Head of caudate nucleus (tissue), 42 donors: ENCODE results near the gene MTMR2.

ENCODE experiments used
- DNase-seq, 42 donors: peaks; one replicate each; pipeline versions ENCODE4 v3.0.0 to v3.0.0-alpha.2; 2020 to 2021; ENCODE audit warnings: mixed read lengths in 7 of 42
- intact Hi-C: fragments of 100-400 bp; cut with DNase I; formaldehyde crosslinking; loops from one replicate; pipeline ENCODE4 v1.15.0; 2022

The MTMR2 gene

GRCh38 chr11:95792200-95792599 lies 131.7 kb downstream of the MTMR2 start:
- intact Hi-C loops: no loop called here
- no peak for DNase-seq

DNA sequence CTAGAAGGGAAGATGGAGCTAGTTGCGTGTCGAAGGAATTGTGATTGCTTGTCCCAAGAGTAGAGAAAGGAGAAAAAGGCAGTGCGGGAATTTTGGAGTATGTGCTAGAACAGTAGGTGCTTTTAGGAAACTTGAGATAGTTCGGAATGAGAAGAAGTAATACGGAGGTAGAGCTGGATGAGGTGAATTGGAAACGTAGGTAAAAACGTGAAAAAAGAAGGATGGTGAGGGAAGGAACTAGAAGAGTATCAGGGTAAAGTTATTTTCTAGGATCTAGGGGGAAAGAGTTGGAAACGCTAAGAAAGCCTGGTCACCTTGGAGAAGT lies 132.2 kb downstream of the MTMR2 start:
- intact Hi-C loops: no loop called here
- no peak for DNase-seq

DNA sequence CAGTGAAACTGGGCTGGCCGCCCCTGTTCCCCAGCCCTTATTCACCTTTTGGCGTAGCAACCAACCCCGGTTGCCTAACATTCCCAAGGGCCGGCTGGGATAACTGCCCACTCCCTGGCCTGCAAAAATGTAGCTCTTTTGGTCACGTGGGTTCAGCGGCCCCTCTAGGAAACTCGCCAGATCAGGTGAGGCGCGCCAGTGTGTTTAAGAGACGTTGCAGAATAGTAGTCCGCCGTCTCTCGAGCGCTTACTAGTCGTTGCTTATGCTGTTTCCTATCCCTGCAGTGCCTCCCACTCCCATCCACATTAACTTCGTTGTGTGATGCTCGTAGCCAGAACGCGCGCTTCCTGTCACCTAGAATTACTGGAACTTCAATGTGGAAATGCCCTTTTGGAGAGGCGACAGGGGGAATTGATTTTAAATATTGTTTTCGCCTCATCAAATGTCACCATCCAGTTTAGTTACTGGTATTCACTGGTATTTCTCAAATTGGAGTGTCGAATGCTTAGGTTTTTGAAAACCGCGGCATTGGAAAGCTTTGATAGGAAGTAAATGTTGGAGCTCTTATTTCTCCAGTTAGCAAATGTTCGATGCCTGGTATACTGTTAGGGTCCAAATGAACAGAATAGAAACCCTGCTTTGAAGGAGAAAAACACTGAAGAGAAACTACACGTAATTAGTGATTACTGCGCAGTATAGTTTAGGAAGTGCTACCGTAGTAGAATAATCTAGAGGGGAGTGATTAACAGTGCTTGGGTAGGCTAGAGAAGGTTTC lies 132.8 kb downstream of the MTMR2 start:
- intact Hi-C loops: no loop called here
- DNase-seq: peak; percentile 15 to 84 (median 62)

DNA sequence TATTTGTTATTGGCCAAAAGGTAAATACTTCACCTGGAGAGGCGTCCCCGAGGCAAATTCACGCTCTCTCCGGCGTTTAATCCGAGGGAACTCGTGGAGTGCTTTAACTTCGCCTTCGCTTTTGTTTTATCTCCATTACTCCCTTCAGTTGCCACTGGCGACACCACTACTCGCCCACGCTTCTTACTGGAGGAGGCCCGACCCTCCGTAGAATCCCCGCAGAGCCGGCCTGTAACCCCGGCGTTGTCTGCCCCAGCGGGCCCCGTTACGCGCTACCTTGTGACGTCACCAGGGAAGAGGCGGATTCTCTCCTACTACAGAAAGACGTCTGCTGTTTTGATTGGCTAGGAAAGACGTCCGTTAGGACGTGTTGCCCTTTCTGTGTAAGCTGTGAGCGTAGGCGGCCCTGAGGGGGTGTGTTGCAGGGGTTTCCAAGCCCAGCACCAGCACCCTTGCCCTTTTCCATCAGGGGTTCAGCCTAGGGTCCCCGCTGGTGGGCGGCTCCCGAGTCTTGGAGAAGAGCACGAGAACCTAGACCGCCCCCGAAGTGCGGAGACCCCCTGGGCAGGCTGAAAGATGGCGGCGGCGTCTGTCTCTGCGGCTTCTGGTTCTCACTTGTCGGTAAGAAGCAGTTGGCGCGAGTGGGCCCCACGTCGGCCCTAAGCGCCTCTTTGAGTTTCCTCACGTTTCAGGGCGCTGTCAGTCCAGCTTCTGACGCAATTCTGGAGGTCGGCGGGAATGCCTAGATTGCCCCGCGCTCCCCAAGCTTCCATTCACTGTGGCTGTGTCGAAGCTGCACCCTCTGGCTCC lies 133.6 kb downstream of the MTMR2 start, which contains the start of gene CEP57:
Gene CEP57 (plus strand): TSS at position 376 of the 810 bp plus-strand sequence. CDS start 201 bp downstream, at position 577.
- peak; percentile 85 to 99 (median 96) for DNase-seq
- intact Hi-C loops: no loop called here

DNA sequence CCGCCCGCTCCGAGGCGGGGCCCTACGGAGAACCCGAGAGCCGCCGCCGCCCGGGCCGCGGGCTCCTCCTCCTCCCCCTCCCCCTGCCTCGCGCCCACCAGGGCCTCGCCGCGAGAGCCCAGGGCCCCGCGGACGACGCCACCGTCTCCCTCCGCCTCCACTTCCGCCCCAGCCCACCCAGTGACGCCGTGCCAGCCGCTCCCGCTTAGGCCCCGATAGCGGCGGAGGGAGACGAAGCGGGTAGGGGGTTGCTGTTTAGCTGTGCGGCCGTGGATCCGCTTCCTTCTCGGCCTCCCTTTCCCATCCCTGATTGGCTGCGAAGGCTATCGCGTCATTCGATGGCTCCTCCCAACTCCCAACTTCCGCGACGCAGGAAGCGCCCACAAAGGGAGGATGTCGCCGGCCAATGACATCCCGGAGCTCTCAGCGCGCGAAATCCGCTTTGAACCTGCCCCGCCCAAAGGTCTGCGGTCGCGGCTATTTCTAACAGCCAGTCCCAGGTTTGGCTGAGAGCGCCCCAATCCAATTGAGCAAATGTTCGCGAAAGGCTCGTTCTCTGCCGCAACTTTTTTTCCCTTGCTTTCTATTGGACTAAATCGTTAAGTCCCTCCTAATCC lies 134.3 kb downstream of the MTMR2 start, which contains the start of gene FAM76B:
Gene FAM76B (minus strand): TSS at position 277 of the 617 bp plus-strand sequence. CDS start 304 bp downstream, outside the sequence.
- intact Hi-C loops: loop anchor here (5.0 kb wide), 1 partner anchor 722 kb away; the partner anchor contains the start of gene SRSF8
- DNase-seq: peak; percentile 96 to 99 (median 98)

GRCh38 chr11:95788921-95789505 lies 134.9 kb downstream of the MTMR2 start:
- peak in 29 of 42 donors; percentile 3 to 55 (median 18) for DNase-seq
- intact Hi-C loops: loop anchor here (5.0 kb wide), 1 partner anchor 722 kb away; the partner anchor contains the start of gene SRSF8
